Iris pigment epithelial cell (primary cell): ENCODE data around the gene AGAP1.
"Not testable (repeated sequence)": the region's sequence is repeated elsewhere in the genome, so short reads cannot be mapped to it uniquely, and the experiment has no call there.

ENCODE experiments used
- DNase-seq: peaks from one replicate; pipeline ENCODE4 v3.0.0-alpha.2; 2011; ENCODE audit warnings: low read depth

Gene AGAP1

DNA sequence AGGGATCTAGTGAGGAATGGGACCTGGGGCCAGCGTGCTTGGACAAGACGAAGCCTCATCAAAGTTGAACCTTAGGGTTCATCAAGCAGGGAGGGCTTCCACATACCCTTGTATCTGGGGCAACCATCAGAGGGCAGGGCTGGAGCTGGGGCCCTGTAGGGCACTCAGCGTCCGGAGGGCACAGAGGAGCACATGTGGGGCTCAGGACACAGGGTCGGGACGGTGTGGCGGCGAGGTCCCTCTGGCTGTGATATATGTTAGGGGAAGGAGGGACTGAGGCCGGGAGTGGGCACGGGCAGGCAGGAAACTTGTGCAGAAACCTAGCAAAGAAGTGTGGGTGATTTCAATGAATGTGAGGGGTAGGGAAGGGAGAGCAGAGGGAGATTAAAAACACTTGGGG, 244.0 kb downstream of the AGAP1 start:
- no peak for DNase-seq

DNA sequence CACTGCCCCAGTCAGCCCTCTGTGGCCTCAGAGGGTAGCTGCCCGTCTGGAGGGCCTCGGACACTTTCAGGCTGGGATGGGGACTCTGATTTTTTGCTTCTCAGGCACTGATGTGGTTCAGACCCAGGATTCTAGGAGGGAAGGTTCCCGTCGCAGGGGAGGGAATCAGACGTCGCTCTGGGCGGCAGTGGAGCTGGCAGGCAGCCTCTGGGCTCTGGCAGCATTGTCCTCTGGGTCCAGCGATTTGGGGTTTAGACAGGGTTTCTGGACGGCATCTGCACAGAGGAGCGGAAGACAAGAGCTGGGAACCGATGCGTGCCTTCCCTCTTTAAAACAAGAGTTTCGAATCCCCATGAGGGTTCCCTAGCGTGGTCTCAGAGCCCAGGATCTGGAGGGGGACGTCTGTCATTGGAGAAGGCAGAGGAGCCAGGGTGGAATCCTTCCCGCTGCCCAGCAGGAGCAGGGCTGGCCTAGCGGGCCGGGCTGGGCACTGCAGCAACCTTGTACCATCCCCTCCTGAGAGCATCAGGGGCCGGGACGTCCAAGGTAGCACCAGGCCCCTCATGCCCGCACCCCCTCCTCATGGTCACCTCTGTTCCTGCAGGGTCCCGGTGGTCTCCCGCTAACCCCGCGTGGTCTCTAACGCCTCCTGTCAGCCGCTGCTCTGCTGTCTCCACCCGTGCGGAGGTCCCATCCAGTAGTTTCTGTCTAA, 246.0 kb downstream of the AGAP1 start:
- no peak for DNase-seq

DNA sequence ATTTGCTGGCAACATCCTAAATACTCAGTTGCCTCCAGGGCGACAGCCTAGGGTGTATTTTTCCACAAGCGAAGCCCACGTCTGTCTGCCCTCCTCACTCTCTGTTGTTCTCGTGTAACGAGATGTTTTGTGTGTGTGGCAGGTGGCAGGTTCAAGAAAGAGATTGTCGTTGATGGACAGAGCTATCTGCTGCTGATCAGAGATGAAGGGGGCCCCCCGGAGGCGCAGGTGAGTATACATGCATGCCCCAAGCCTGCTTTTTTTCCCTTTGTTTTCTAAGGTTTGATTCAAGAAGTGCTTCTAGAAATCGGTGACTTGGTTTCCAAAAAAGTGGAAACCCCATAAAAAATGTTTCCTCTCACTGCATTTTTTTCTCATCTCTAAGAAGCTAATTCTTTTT, 247.0 kb downstream of the AGAP1 start:
- peak; percentile 32 for DNase-seq

DNA sequence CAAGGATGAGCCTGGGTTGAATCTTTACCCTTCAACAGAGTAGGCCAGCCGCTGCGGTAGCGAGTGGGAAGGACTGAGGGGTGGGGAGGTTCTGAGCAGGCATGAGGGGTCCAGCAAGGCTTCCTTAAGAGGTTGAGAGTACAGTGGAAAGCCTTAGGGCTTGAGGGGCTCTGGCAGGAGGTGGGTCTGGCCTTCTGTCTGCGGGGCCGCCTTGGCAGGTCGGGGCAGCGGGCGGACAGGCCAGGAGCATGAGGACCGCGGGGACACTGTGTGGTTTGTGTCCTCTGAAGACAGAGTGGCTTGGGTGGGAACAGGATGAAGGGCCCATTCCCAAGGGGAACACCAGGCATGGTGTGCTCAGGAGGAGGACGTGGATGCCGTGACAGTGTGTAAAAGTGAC, 250.3 kb downstream of the AGAP1 start:
- no peak for DNase-seq

DNA sequence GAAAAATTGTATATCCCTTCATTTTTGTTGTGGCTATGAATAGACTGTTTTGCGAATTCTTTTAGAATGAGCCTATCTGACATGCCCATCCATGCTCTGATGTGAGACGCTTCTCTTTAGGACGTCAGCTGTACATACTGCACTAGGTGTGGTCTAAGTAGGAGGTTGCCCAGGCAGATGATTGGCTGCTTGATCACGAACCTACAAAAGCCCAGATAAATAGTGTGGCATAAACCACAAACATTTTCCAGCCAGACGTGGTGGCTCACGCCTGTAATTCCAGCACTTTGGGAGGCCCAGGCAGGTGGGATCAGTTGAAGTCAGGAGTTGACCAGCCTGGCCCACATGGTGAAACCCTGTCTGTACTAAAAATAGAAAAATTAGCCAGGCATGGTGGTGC, 251.8 kb downstream of the AGAP1 start:
- DNase-seq: peak; percentile 12

DNA sequence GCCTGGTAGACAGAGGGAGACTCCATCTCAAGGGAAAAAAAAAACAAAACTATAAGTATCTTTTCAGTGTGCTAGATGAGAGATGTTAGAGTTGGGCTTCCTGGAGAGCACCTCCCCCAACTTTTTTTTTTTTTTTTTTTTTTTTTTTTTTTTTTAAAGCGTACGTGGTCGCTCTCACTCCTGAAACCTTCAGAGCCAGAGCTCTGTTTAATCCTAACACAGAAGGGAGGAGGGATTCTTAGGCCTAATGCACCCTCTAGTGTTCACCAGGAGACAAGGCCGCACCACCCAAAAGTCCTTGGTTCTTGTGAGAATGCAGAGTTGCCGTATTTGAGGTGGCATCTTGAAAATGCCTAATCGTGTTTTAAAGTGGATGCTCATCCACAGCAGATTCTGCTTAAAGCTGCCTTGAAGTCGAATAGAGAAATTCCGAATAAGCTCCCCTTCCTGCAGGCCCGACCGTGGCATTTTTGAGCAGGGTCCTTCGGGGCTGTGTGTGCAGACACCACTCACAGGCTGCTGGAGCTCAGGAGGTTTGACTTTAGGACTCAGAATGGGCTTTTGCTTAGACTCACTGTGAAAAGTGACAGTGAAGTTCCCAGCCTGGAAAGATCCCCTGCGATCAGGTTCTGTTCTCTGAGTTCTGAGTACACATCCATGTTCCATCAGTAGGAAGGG, 252.6 kb downstream of the AGAP1 start:
- DNase-seq: peak; percentile 82

DNA sequence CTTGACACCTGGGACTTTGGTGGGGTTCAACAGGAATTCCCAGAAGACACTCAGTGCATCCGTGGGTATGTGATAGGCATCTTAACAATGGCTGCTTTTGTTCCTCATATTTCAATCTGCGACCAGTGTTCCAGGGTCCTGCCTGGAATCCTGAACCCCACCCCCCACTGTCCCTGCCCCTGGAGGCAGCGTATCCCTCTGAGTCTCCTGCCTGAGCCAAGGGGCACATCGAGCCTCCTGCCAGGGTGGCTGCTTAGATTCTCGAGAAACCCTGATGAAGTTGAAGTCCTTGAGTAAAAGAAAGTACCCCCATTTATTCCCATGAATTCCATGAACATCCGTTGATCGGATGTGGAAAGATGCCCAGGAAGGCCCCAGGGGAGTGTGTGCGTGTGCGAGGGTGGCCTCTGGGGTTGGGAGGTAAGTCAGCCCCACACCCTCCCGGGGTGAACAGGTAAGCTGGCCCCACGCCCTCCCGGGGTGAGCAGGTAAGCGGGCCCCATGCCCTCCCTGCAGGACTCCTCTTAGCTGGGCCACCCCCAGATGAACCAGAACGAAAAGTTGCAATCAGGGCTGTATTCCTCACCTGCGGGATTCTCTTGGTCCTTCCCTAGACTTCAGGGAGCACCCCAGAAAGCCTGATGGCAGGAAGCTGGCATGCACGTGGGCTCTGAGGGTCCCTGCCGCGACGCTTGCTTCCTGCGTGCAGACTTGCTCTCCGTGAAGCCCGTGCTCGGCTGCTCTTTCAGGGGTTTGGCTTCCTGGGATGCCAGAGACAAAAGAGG, 253.3 kb downstream of the AGAP1 start:
- DNase-seq: no peak

DNA sequence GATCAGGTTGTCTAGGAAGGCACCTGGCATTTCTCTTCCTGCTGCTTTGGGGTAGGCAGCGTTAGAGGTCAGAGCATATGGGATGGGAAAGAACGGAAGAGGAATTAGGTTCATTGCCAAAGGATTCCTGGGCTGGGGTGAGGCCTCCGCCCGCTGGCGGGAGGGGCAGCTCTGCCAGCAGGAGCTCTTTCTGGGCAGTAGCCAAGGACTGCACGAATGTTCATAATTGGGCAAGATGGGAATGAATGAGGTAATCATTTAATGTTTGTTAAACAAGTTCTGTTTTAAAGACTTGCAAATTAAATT, 253.9 kb downstream of the AGAP1 start:
- DNase-seq: no peak

DNA sequence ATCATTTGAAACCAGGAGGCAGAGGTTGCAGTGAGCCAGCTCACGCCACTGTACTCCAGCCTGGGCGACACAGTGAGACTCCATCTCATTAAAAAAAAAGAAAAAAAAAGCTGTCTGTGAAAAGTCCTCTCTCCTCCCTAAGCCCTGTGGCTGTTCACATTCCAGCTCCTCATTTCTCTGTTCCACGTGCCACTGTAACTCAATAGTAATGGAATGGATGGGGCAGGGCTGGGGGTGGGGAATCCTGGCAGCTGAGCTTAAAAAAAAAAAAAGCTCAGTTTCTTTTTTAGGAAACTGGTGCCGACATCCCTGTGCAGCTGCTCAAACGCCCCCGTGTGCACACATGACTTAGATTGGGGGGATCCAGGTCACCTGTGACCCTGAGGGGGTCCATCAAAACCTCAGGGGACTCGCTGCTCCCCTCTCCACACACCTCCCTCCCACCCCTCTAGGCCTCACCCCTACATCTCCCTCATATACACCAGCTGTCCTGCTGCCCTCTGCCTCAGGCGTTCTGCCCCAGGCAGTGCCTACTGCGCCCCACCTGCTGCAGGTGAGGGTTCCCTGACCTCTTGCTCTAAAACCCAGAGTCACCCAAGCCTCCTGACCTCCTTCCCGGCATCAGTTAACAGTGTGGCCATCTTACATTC, 255.4 kb downstream of the AGAP1 start:
- peak; percentile 33 for DNase-seq

DNA sequence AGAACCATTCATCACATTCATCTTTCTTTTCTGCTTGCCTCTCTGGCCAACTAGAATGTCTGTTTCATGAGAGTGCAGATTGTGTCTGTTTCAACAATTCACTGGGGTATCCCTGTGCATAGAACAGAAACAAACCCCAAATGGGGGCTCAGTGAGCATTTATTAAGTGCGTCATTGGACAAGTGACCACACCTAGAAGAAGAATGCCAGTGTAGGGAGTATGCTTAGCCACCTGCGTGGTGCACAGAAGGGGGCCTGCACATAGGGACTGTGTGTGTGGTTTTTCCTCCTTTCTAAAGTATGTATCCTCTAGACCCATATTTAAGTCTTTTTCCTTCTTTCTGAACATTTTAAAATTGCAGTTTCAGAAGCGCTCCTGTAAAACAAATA, 255.9 kb downstream of the AGAP1 start:
- DNase-seq: no peak

DNA sequence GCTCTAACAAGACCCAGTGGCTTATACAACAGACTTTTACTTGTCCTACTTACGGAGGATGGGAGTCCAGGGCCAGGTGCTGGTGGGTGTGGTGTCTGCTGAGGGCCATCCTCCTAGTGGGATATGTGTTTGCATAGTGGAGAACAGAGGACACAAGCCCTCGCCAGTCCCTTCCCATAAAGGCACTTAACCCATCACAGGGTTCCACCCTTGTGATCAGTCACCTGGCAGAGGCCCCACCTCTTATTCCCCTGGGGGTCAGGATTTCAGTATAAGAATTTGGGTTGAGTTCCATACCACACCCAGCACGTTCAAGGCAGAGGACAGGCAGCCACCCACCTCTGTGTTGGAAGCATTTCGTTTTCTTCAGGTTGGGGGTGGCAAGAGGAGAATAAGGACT, 259.0 kb downstream of the AGAP1 start:
- DNase-seq: no peak

DNA sequence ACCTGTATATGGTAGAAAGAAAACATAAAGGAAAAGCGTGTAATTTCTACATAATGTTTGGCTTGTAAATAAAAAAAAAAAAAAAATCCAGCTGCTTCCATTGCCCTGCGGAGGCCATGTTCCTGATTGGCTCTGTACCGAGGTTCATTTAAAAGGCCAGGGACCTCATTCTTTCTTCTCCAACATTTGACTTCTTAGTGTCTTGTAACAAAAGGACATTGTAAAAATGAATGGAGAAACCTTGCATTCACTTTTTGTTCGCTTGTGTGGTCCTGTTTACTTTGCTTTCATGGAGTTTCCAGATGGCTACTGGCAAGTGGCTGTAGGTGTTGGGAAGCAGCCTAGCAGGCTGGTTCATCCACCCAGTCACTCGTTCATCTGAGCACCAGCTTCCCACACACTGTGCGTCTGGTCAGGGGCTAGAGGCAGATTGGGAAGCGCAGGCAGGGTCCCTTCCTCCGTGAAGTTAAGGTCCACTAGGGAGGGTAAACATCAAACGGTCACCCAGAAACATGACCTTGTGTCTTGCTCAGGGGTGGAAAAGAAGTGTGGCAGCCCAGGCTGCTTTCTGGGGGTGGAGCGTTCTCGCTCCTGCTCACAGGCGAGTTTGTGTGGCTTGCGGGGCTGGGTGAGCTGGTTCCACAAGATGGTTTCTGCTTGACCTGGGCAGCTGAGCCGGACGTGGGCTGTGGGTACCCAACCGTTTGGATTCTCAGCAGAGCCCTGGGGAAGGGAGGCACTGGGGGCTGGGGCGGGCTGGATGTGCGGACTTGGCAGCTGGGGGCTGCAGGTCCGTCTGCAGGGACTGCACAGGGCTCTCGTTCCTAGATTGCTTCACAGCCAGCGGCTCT, 260.7 kb downstream of the AGAP1 start:
- no peak for DNase-seq

DNA sequence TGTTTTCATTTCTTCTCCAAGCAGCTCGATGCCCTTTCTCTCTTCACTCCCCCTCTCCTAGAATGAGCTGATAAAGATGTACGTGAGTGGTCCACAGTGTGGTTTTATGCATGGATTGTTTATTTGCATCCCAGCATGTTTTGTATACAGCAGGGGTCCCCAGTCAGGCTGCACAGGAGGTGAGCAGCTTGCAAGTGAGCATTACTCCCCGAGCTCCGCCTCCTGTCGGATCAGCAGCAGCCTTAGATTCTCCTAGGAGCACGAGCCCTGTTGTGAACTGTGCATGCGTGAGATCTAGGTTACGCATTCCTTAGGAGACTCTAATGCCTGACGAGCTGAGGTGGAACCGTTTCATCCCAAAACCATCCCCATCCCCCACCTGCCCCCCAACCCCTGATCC, 262.6 kb downstream of the AGAP1 start:
- no peak for DNase-seq

DNA sequence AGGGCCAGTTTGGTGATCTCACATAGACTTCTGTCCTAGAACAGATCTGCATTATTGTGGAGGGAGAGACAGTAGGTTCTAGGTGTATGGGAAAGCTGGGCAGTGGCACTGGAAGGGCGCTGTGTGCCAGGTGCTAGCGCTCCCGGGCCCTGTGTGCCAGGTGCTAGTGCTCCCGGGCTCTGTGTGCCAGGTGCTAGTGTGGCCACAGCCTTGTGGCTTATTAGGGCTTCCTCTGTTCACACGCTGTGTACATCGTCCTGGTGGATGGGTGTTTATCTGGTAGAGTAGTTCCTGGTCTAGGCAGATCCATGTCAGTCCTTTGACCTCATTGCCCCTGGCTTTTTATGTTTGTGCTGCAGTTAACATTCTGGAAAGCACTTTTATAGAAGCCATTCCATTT, 263.4 kb downstream of the AGAP1 start:
- DNase-seq: no peak

DNA sequence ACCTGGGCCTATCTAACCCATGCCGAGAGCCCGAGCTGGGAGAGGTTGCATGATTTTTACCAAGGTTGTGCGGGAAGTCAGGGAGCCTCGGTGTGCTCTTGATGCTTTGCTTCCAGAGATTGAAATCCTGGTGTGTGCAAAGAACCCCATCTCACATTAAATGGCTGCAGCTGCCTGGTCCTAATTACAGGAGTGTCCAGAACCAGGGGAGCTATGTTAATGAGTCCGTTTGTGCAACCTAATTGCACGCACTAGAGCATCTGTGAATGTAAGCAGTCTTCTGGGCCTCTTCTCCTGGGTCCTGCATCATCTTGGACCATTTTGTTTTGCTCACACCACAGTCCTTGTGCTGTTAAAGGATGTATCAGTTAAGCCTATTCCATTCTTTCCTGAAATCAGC, 263.8 kb downstream of the AGAP1 start:
- no peak for DNase-seq

DNA sequence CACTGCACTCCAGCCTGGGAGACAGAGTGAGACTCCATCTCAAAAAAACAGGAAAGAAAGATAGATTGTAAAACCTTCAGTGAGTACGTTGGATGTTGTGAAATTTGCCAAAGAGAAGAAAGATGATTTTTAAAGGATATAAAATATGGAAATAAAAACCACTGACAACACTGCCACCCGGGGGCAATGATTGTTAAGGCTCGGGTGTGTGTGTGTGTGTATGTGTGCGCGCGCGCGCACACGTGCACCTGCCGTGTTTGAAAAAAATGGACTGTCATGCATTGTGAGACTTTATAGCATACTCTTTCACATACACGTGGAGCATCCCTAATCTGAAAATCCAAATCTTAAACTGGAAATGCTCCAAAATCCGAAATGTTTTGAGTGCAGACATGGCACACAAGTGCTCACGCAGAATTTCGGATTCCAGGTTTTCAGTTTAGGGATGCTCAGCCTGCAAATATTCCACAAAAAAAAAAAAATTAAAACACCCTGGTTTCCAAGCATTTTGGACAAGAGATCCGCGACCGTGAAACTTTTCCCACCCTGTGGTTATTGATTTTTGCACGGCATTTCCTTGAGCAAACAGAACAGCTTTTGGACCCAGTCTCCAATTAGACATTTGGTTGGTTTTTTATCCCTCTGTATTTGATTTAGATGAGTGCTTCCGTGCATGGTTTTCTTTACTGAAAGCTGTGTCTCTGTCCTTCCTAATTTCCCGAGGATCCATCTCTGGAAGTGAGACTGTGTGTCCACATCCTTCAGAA, 269.2 kb downstream of the AGAP1 start:
- DNase-seq: peak; percentile 10

DNA sequence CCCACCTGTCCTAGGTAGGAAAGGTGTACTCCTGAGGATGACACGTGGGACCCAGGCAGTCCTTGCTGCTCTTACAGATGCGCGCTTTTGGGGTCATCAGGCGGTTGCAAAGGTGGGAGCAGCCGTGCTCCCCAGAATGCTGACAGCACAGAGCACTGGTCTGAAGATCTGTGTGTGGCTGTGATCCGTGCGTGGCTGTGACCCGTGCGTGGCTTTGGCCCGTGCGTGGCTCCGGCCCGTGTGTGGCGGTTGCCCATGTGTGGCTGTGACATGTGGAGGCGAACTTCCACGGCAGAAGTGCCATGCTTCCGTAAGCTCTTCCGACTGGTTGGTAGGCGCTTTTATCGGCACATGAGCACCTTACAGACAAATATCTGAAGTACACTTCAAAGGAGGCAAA, 270.0 kb downstream of the AGAP1 start:
- DNase-seq: no peak

DNA sequence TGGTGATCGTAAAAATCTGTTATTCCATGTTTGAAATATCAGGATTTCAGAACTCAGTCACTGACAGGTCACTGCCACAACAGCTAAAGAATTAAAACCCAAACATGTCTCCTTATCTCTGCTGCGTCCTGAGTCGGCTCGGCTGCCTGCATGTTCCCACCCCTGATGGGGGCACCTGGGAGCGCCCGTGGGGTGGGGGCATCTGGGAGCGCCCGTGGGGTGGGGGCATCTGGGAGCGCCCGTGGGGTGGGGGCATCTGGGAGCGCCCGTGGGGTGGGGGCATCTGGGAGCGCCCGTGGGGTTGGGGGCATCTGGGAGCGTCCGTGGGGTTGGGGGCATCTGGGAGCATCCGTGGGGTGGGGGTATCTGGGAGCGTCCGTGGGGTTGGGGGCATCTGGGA, 270.6 kb downstream of the AGAP1 start:
- not testable (repeated sequence) for DNase-seq

DNA sequence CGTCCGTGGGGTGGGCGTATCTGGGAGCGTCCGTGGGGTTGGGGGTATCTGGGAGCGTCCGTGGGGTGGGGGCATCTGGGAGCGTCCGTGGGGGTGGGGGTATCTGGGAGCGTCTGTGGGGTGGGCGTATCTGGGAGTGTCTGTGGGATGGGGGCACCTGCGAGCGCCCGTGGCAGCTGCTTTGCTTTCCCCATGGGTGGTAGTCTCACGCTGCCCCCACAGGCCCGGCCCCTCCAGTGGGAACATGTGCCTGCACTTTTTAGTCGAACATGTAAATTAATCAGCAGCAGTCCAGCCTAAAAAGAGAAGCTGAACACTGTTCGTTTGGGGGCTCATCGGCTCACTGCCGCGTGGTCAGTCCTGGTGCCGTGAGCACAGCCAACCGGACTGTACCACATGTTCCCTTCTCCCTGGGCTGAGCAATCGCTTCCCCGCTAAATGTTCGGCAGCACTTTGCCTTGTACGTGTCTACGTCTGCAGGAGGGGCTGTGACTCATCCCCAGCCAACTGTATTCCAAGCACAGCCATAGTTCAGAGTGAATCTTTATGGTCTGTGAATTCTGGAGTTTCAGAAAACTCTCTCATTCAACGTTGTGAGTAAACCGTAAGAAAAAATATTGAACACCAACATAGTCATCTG, 271.5 kb downstream of the AGAP1 start:
- peak; percentile 71 for DNase-seq

DNA sequence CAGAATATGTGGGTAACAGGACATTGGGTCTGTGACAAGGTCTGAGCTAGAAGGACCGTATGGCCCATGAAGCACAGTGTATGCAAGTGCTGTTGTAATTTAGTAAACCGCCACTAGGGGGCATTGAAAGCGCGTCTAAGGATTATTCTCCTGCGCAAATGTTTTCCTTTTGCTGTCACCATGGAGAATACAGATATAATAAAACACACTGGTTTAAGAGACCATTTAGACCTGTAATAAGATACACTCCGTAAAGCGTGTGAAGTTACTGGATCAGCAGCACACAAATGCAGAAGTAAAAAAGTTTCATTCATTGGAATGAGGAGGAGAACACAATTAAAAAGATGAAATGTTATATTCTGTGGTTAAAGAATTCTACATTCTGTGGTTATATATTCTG, 272.4 kb downstream of the AGAP1 start:
- peak; percentile 71 for DNase-seq

DNA sequence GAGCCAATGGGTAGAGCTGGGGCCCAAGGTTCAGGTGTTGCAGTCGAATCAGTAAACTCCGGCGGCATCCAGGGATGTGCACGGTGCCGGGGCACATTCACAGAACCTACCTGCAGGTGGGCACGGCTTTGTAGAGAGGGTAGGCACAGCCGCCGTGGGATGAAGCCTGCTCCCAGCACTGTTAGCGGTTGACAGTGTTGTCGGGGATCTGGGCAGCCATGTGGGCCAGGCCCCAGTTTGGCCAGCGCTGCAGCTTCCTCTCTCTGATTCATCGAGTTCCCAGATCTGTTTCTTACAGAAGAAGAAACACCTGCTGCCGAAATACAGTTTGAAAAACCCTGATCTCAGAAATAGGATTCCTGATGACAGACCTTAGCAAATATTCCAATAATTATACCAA, 274.8 kb downstream of the AGAP1 start:
- no peak for DNase-seq
